ENCODE results near the gene SERPINA1. TPM values are rescaled to one million over a fixed set of nuclear protein-coding genes. Genes with fewer than 3 reads are reported as not detected.

SERPINA1 gene
- total and polyA plus RNA-seq, 2 of the 13 experiments (the other 11 are each of a cell fraction or from before 2014, with no cell fraction given), result 3,266 to 11,015 TPM

GRCh38 chr14:94389104-94389469, 685 bp upstream of the SERPINA1 start (continued):
- TF ChIP-seq ZNF674 (CRISPR knock-in tag; IDR thresholded peaks at IDR 0.05; ENCODE audit: low read depth), result no peak
- TF ChIP-seq GTF3A (CRISPR knock-in tag; conservative IDR thresholded peaks at IDR 0.05), result 0 out of 2 replicates have a peak, but pooled peaks have one; percentile 2
- TF ChIP-seq KLF12 (CRISPR knock-in tag; IDR thresholded peaks at IDR 0.05; ENCODE audit: borderline replicate concordance), result no peak
- peak; percentile 93 for TF ChIP-seq ZKSCAN1 (IDR thresholded peaks at IDR 0.05; ENCODE audit: low read length)
- 0 out of 2 replicates have a peak, but pooled peaks have one; percentile 61 for TF ChIP-seq ZNF329 (CRISPR knock-in tag; IDR thresholded peaks at IDR 0.05; ENCODE audit: low read depth)
- TF ChIP-seq ZFX (CRISPR knock-in tag; IDR thresholded peaks at IDR 0.05; ENCODE audit: low read depth), result no peak

GRCh38 chr14:94388027-94388383, 397 bp downstream of the SERPINA1 start:
- Histone ChIP-seq H3K4me2 (ENCODE audit: low read depth, low read length) (peak overlapping the region; percentile 96), H3K36me3 (replicated peaks in 1 of 2; ENCODE audit: control insufficient read depth in 1 of 2, insufficient read depth in 2 of 2, low read length in 2 of 2) (peaks cover 9 to 24% of the 10 kb centered on the region in 2 experiments), H3K4me3 (replicated peaks in 1 of 3; ENCODE audit: insufficient read depth in 1 of 3, low read depth in 2 of 3, low read length in 3 of 3) (peak overlapping the region; percentile 69 to 92 (median 87)), H3K27me3 (ENCODE audit: control insufficient read depth in 1 of 2, insufficient read depth in 2 of 2, low read length in 2 of 2) (no peaks in the 10 kb centered on the region; a peak in 1 of 5 replicates), H3K27ac (ENCODE audit: extremely low read length, insufficient read depth, low read length) (peak overlapping the region; percentile 90), H4K20me1 (ENCODE audit: insufficient read depth, low read length) (peaks cover 46% of the 10 kb centered on the region), H3K9ac (ENCODE audit: insufficient read depth, low read depth, low read length) (peak overlapping the region; percentile 93), H2AFZ (ENCODE audit: low read length) (no peak overlapping the region), H3K79me2 (ENCODE audit: insufficient read depth, low read length) (peaks cover 68% of the 10 kb centered on the region), H3K4me1 (ENCODE audit: insufficient read depth, low read length) (peaks cover 81% of the 10 kb centered on the region), H3K9me3 (ENCODE audit: low read length) (no peaks in the 10 kb centered on the region)
- intact Hi-C loops (cut with micrococcal nuclease; ENCODE audit: unreplicated experiment), result loop anchor here (1.0 kb wide), 1 partner anchor 25 kb away; no protein-coding TSS in a partner anchor
- in situ Hi-C loops (cut with HindIII; ENCODE audit: extremely low pct_ligation_motif_present, low pct_unique_long_range_greater_than_20kb), result no loop called here
- WGBS (ENCODE audit: low lambda C conversion rate), result 0% methylated on average over 4 of the region's 6 CpGs
- POLR2A ChIA-PET, result interaction anchor here (0.6 to 7.4 kb wide), 35 partner anchors 9 to 422 kb away, joined by 3 to 180 read pairs (median 6); partner anchors contain the start of genes SERPINA10, SERPINA3 and SERPINA6
- no peak for DNase-seq (ENCODE audit: low spot score)
- no peak for ATAC-seq
- CTCF ChIA-PET (ENCODE audit: low intra/inter-chr PET ratio, low total read pairs), result interaction anchor here (2.2 kb wide), 1 partner anchor 25 kb away, joined by 5 read pairs; no protein-coding TSS in a partner anchor
- BruUV-seq (replicated peaks), result TSS peak; percentile 52
- FAIRE-seq, result no peak
- no peak for TF ChIP-seq ZNF460 (CRISPR knock-in tag; IDR thresholded peaks at IDR 0.05; ENCODE audit: borderline replicate concordance)
- TF ChIP-seq MZF1 (CRISPR knock-in tag; IDR thresholded peaks at IDR 0.05; ENCODE audit: borderline replicate concordance), result no peak
- no peak for TF ChIP-seq ZNF644 (CRISPR knock-in tag; IDR thresholded peaks at IDR 0.05; ENCODE audit: low read depth)
- TF ChIP-seq KDM2A (CRISPR knock-in tag; IDR thresholded peaks at IDR 0.05; ENCODE audit: borderline replicate concordance, low read depth), result no peak
- TF ChIP-seq MATR3 (CRISPR knock-in tag; IDR thresholded peaks at IDR 0.05), result no peak
- TF ChIP-seq ZNF841 (CRISPR knock-in tag; IDR thresholded peaks at IDR 0.05; ENCODE audit: borderline replicate concordance), result 0 out of 2 replicates have a peak, but pooled peaks have one; percentile 15
- TF ChIP-seq HNRNPK (IDR thresholded peaks at IDR 0.05; ENCODE audit: low read depth, low read length, poor library complexity, severe bottlenecking), result peak; percentile 3
- no peak for TF ChIP-seq ZNF589 (CRISPR knock-in tag; conservative IDR thresholded peaks at IDR 0.05)
- no peak for TF ChIP-seq ARNTL (CRISPR knock-in tag; IDR thresholded peaks at IDR 0.05)
- TF ChIP-seq MYNN (CRISPR knock-in tag; IDR thresholded peaks at IDR 0.05; ENCODE audit: low read depth), result no peak
- TF ChIP-seq SRSF1 (optimal IDR thresholded peaks at IDR 0.05; ENCODE audit: low read depth, low read length), result no peak
- no peak for TF ChIP-seq HOXA7 (CRISPR knock-in tag; IDR thresholded peaks at IDR 0.05)
- 0 out of 4 replicates have a peak, but pooled peaks of 1 of the 2 experiments have one; percentile 31 for TF ChIP-seq REST (IDR thresholded peaks at IDR 0.05; ENCODE audit: borderline replicate concordance in 1 of 2, low read depth in 1 of 2, low read length in 2 of 2)
- no peak for TF ChIP-seq ZNF782 (CRISPR knock-in tag; IDR thresholded peaks at IDR 0.05; ENCODE audit: borderline replicate concordance)
- peak; percentile 30; the same call in 1 of the 2 replicates for TF ChIP-seq ZNF563 (CRISPR knock-in tag; IDR thresholded peaks at IDR 0.05)
- no peak for TF ChIP-seq GABPB1 (CRISPR knock-in tag; IDR thresholded peaks at IDR 0.05)
